SK-N-MC (cell line): ENCODE results near the gene TUBA8.
"Not testable (repeated sequence)": the region's sequence is repeated elsewhere in the genome, so short reads cannot be mapped to it uniquely, and the experiment has no call there.

Source experiments
- DNase-seq: peaks from one replicate; pipeline ENCODE4 v3.0.0-alpha.2; 2011; ENCODE audit warnings: low read depth, low spot score
- H3K27ac ChIP-seq: fragments of 200-600 bp; sonication (generic); 2 replicates; pipeline ENCODE4 v1.5.1; 2016; ENCODE audit warnings: mixed run types
- H3K36me3 ChIP-seq: fragments of 200-600 bp; sonication (generic); 2 replicates; pipeline ENCODE4 v1.6.1; 2017; ENCODE audit warnings: antibody characterized with exemption, low read length, mixed read lengths; ENCODE audit not compliant: insufficient read depth
- H3K4me3 ChIP-seq: fragments of 200-600 bp; sonication (generic); 2 replicates; pipeline ENCODE4 v1.5.1; 2016
- H3K9ac ChIP-seq: fragments of 200-600 bp; sonication (generic); 2 replicates; pipeline ENCODE4 v1.8.0; 2017; ENCODE audit warnings: mixed run types, mixed read lengths; ENCODE audit not compliant: insufficient read length
- H3K9me3 ChIP-seq: fragments of 200-600 bp; sonication (generic); 2 replicates; pipeline ENCODE4 v1.6.1; 2017; ENCODE audit warnings: low read depth, mild to moderate bottlenecking, antibody characterized with exemption, low read length, moderate library complexity, mixed read lengths
- EZH2 ChIP-seq: fragments of 200-600 bp; sonication (generic); IDR thresholded peaks from one replicate; pipeline ENCODE4 v1.6.1; 2017; ENCODE audit warnings: antibody characterized with exemption
- FOXP2 ChIP-seq: optimal IDR thresholded peaks from 2 replicates; pipeline ENCODE3; 2011; ENCODE audit warnings: mild to moderate bottlenecking, moderate library complexity; ENCODE audit not compliant: insufficient read depth; ENCODE audit errors: extremely low read length, control extremely low read depth
- POLR2AphosphoS5 ChIP-seq: IDR thresholded peaks from 2 replicates; pipeline ENCODE4 v1.6.1; 2012; ENCODE audit warnings: mild to moderate bottlenecking, low read depth, low read length, borderline replicate concordance

The TUBA8 gene

GRCh38 chr22:18130699-18131429 is 20.3 kb downstream of the TUBA8 start:
- no peaks in the 10 kb centered on the region for H3K36me3 ChIP-seq

DNA sequence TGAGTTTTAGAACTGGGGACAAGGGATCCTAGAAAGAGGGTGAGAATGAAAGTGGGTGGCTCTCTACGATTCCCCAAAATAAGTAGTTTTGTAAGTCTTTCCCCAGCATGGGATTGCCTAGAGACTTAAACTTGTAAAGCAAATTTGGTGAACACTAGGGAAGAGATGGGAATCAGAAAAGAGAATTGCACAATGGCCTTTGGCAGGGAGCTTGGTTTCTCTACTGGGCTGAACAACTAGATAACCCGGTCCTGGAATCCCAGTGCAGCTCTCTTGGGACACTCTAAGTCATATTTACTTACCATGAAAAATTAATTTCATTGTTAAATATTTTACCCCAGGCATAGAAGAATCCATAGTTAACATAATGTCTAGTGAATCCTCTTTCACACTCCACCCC is 22.8 kb downstream of the TUBA8 start:
- no peaks in the 10 kb centered on the region for H3K36me3 ChIP-seq
- H3K4me3 ChIP-seq: no peak overlapping the region
- no peaks in the 10 kb centered on the region for H3K9me3 ChIP-seq
- DNase-seq: peak; percentile 24
- no peak overlapping the region for H3K27ac ChIP-seq
- no peak overlapping the region for H3K9ac ChIP-seq
- TF ChIP-seq FOXP2 (no peak), EZH2 (no peak), POLR2AphosphoS5 (no peak)

More at GRCh38 chr22:18130699-18131429, 20.3 kb downstream of the TUBA8 start:
- H3K27ac ChIP-seq: no peak overlapping the region
- TF ChIP-seq EZH2: no peak
- TF ChIP-seq POLR2AphosphoS5: no peak
- TF ChIP-seq FOXP2: no peak
- no peak for DNase-seq
- no peak overlapping the region for H3K4me3 ChIP-seq
- H3K9ac ChIP-seq: no peak overlapping the region
- no peaks in the 10 kb centered on the region for H3K9me3 ChIP-seq

- Histone ChIP-seq H3K36me3 (no peaks in the 10 kb centered on the region), H3K9me3 (0 out of 2 replicates have a peak, but pooled peaks cover 2% of the 10 kb centered on the region), H3K4me3 (no peak overlapping the region), H3K9ac (no peak overlapping the region), H3K27ac (no peak overlapping the region)
- no peak for DNase-seq
- TF ChIP-seq FOXP2 (no peak), EZH2 (no peak), POLR2AphosphoS5 (no peak)
Observed at GRCh38 chr22:18136563-18137320, 26.1 kb downstream of the TUBA8 start.

DNA sequence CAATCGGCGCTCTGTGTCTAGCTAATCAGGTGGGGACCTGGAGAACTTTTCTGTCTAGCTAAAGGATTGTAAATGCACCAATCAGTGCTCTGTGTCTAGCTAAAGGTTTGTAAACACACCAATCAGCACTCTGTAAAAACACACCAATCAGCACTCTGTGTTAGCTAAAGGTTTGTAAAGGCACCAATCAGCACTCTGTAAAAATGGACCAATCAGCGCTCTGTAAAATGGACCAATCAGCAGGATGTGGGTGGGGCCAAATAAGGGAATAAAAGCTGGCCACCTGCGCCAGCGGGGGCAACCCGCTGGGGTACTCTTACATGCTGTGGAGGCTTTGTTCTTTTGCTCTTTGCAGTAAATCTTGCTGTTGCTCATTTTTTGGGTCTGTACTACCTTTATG is 30.4 kb downstream of the TUBA8 start:
- not testable (repeated sequence) for H3K9me3 ChIP-seq, H3K4me3 ChIP-seq, H3K36me3 ChIP-seq, H3K9ac ChIP-seq, DNase-seq, H3K27ac ChIP-seq

- Histone ChIP-seq H3K36me3 (no peaks in the 10 kb centered on the region), H3K9me3 (0 out of 2 replicates have a peak, but pooled peaks cover 2% of the 10 kb centered on the region), H3K9ac (no peak overlapping the region), H3K4me3 (no peak overlapping the region), H3K27ac (no peak overlapping the region)
- TF ChIP-seq POLR2AphosphoS5: no peak
- TF ChIP-seq EZH2: no peak
- TF ChIP-seq FOXP2: no peak
- DNase-seq: no peak
Observed at GRCh38 chr22:18144105-18144504, 33.5 kb downstream of the TUBA8 start.

GRCh38 chr22:18145676-18146388 is 35.2 kb downstream of the TUBA8 start:
- DNase-seq: no peak
- no peaks in the 10 kb centered on the region for H3K9me3 ChIP-seq
- no peak overlapping the region for H3K9ac ChIP-seq
- no peak for TF ChIP-seq FOXP2
- no peak for TF ChIP-seq POLR2AphosphoS5
- no peak for TF ChIP-seq EZH2
- no peak overlapping the region for H3K4me3 ChIP-seq
- H3K27ac ChIP-seq: no peak overlapping the region
- H3K36me3 ChIP-seq: no peaks in the 10 kb centered on the region

DNA sequence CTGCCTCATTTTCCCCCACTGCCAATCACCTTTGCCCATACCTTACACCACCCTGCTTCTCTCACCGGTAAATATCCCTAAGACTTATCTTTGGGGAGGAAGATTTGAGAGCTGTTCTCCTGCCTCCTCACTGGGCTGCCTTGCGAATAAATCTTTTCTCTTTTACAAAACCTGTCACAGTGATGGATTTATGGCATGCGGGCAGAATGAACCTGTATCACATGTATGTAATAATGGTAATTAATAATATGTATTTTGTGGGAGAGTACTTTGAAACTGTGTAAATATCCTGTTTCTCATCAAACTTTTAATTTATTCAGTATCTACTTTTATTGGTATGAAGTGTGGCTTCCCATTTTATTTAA is 35.8 kb downstream of the TUBA8 start:
- Histone ChIP-seq H3K9me3 (no peaks in the 10 kb centered on the region), H3K4me3 (no peak overlapping the region), H3K9ac (no peak overlapping the region), H3K36me3 (no peaks in the 10 kb centered on the region), H3K27ac (no peak overlapping the region)
- no peak for DNase-seq
- TF ChIP-seq FOXP2 (no peak), POLR2AphosphoS5 (no peak), EZH2 (no peak)

- no peak overlapping the region for H3K27ac ChIP-seq
- no peaks in the 10 kb centered on the region for H3K9me3 ChIP-seq
- no peak for DNase-seq
- TF ChIP-seq POLR2AphosphoS5 (no peak), FOXP2 (no peak), EZH2 (no peak)
- H3K4me3 ChIP-seq: no peak overlapping the region
- no peak overlapping the region for H3K9ac ChIP-seq
- no peaks in the 10 kb centered on the region for H3K36me3 ChIP-seq
Observed at GRCh38 chr22:18147791-18148190, 37.2 kb downstream of the TUBA8 start.
